Measurements from ENCODE around the gene HTR6. TPM values are rescaled to one million over a fixed set of nuclear protein-coding genes. Genes with fewer than 3 reads are reported as not detected.

The HTR6 gene
- total RNA-seq, 1 experiment from 2014 or later, result not detected

GRCh38 chr1:19710825-19711611 lies 46.3 kb downstream of the HTR6 start:
- H3K27ac ChIP-seq, result no peak overlapping the region
- H3K36me3 ChIP-seq, result no peaks in the 10 kb centered on the region
- no peaks in the 10 kb centered on the region; the same call in 1 of the 2 replicates for H3K4me1 ChIP-seq (replicated peaks)
- no peak for DNase-seq (ENCODE audit: low read depth in 1 of 2, low spot score in 2 of 2)
- H3K4me3 ChIP-seq, result no peak overlapping the region
- no peaks in the 10 kb centered on the region for H3K27me3 ChIP-seq (replicated peaks)
- no peaks in the 10 kb centered on the region for H3K9me3 ChIP-seq (replicated peaks)

- Histone ChIP-seq H3K4me1 (replicated peaks) (no peaks in the 10 kb centered on the region; the same call in 1 of the 2 replicates), H3K27ac (no peak overlapping the region), H3K27me3 (replicated peaks) (no peaks in the 10 kb centered on the region), H3K36me3 (no peaks in the 10 kb centered on the region), H3K4me3 (no peak overlapping the region), H3K9me3 (replicated peaks) (no peaks in the 10 kb centered on the region)
- DNase-seq (ENCODE audit: low read depth in 1 of 2, low spot score in 2 of 2), result no peak
Measured at GRCh38 chr1:19712928-19713327, 48.3 kb downstream of the HTR6 start.

GRCh38 chr1:19715334-19716203 lies 50.9 kb downstream of the HTR6 start:
- no peak overlapping the region for H3K4me3 ChIP-seq
- H3K9me3 ChIP-seq (replicated peaks), result no peaks in the 10 kb centered on the region
- H3K27ac ChIP-seq, result no peak overlapping the region
- no peaks in the 10 kb centered on the region; the same call in 1 of the 2 replicates for H3K4me1 ChIP-seq (replicated peaks)
- no peaks in the 10 kb centered on the region for H3K27me3 ChIP-seq (replicated peaks)
- peak; percentile 86 to 96 for DNase-seq (ENCODE audit: low read depth in 1 of 2, low spot score in 2 of 2)
- no peaks in the 10 kb centered on the region for H3K36me3 ChIP-seq

- H3K27me3 ChIP-seq (replicated peaks), result no peaks in the 10 kb centered on the region
- H3K36me3 ChIP-seq, result no peaks in the 10 kb centered on the region
- H3K4me1 ChIP-seq (replicated peaks), result no peaks in the 10 kb centered on the region; the same call in 1 of the 2 replicates
- no peak overlapping the region for H3K4me3 ChIP-seq
- no peak for DNase-seq (ENCODE audit: low read depth in 1 of 2, low spot score in 2 of 2)
- no peaks in the 10 kb centered on the region; the same call in 1 of the 2 replicates for H3K9me3 ChIP-seq (replicated peaks)
- H3K27ac ChIP-seq, result no peak overlapping the region
Measured at GRCh38 chr1:19717467-19717866, 52.8 kb downstream of the HTR6 start.

- no peak for DNase-seq (ENCODE audit: low read depth in 1 of 2, low spot score in 2 of 2)
- no peaks in the 10 kb centered on the region; the same call in 1 of the 2 replicates for H3K4me1 ChIP-seq (replicated peaks)
- H3K4me3 ChIP-seq, result no peak overlapping the region
Measured at GRCh38 chr1:19720174-19720573, 55.5 kb downstream of the HTR6 start.

GRCh38 chr1:19720973-19721372 lies 56.3 kb downstream of the HTR6 start:
- DNase-seq (ENCODE audit: low read depth in 1 of 2, low spot score in 2 of 2), result no peak
- no peaks in the 10 kb centered on the region for H3K36me3 ChIP-seq
- H3K9me3 ChIP-seq (replicated peaks), result no peaks in the 10 kb centered on the region; the same call in 1 of the 2 replicates
- H3K27me3 ChIP-seq (replicated peaks), result no peaks in the 10 kb centered on the region
- H3K4me1 ChIP-seq (replicated peaks), result no peaks in the 10 kb centered on the region
- no peak overlapping the region for H3K4me3 ChIP-seq
- H3K27ac ChIP-seq, result no peak overlapping the region

More at GRCh38 chr1:19720174-19720573, 55.5 kb downstream of the HTR6 start:
- no peak overlapping the region for H3K27ac ChIP-seq
- no peaks in the 10 kb centered on the region for H3K27me3 ChIP-seq (replicated peaks)
- no peaks in the 10 kb centered on the region; the same call in 1 of the 2 replicates for H3K9me3 ChIP-seq (replicated peaks)
- H3K36me3 ChIP-seq, result no peaks in the 10 kb centered on the region

GRCh38 chr1:19723874-19724273 lies 59.2 kb downstream of the HTR6 start:
- H3K4me1 ChIP-seq (replicated peaks), result no peaks in the 10 kb centered on the region
- H3K27ac ChIP-seq, result no peak overlapping the region
- no peaks in the 10 kb centered on the region; the same call in 1 of the 2 replicates for H3K9me3 ChIP-seq (replicated peaks)
- H3K36me3 ChIP-seq, result peaks cover 14% of the 10 kb centered on the region
- DNase-seq (ENCODE audit: low read depth in 1 of 2, low spot score in 2 of 2), result no peak
- no peak overlapping the region for H3K4me3 ChIP-seq
- H3K27me3 ChIP-seq (replicated peaks), result no peaks in the 10 kb centered on the region

GRCh38 chr1:19725606-19726005 lies 60.9 kb downstream of the HTR6 start:
- H3K27ac ChIP-seq, result no peak overlapping the region
- H3K27me3 ChIP-seq (replicated peaks), result no peaks in the 10 kb centered on the region

GRCh38 chr1:19728413-19729145 lies 63.9 kb downstream of the HTR6 start:
- Histone ChIP-seq H3K9me3 (replicated peaks) (no peaks in the 10 kb centered on the region), H3K4me1 (replicated peaks) (no peaks in the 10 kb centered on the region), H3K27me3 (replicated peaks) (no peaks in the 10 kb centered on the region), H3K27ac (no peak overlapping the region), H3K36me3 (peaks cover 22% of the 10 kb centered on the region), H3K4me3 (no peak overlapping the region)
- no peak for DNase-seq (ENCODE audit: low read depth in 1 of 2, low spot score in 2 of 2)

More at GRCh38 chr1:19725606-19726005, 60.9 kb downstream of the HTR6 start:
- Histone ChIP-seq H3K4me3 (no peak overlapping the region), H3K36me3 (peaks cover 22% of the 10 kb centered on the region), H3K4me1 (replicated peaks) (no peaks in the 10 kb centered on the region), H3K9me3 (replicated peaks) (no peaks in the 10 kb centered on the region; the same call in 1 of the 2 replicates)
- DNase-seq (ENCODE audit: low read depth in 1 of 2, low spot score in 2 of 2), result no peak

GRCh38 chr1:19730232-19730631 lies 65.6 kb downstream of the HTR6 start:
- Histone ChIP-seq H3K9me3 (replicated peaks) (no peaks in the 10 kb centered on the region), H3K27me3 (replicated peaks) (no peaks in the 10 kb centered on the region), H3K36me3 (peaks cover 26% of the 10 kb centered on the region), H3K27ac (no peak overlapping the region), H3K4me1 (replicated peaks) (no peaks in the 10 kb centered on the region; the same call in 1 of the 2 replicates), H3K4me3 (no peak overlapping the region)
- no peak for DNase-seq (ENCODE audit: low read depth in 1 of 2, low spot score in 2 of 2)

Other genes starting within 250 kb of the HTR6 start
- gene CAPZB, start 179.3 kb upstream of the HTR6 start, total RNA-seq (2014; rRNA removed; shearing (Covaris generic)), result 143 and 225 TPM in 2 replicates
- 3.7 and 9.1 TPM in 2 replicates for gene NBL1, start 20.6 kb upstream of the HTR6 start, total RNA-seq (2014; rRNA removed; shearing (Covaris generic))
- gene TMCO4, start 135.0 kb downstream of the HTR6 start, total RNA-seq (2014; rRNA removed; shearing (Covaris generic)), result 19.1 and 26.2 TPM in 2 replicates
- gene RNF186, start 150.4 kb downstream of the HTR6 start, total RNA-seq (2014; rRNA removed; shearing (Covaris generic)), result not detected in 2 replicates
- gene OTUD3, start 217.5 kb downstream of the HTR6 start, total RNA-seq (2014; rRNA removed; shearing (Covaris generic)), result 6.8 and 10.1 TPM in 2 replicates

All from SJSA1 (cell line).